GM12874 (cell line): ENCODE results near the gene HIRIP3.

Experiments
- CTCF ChIP-seq: IDR thresholded peaks from 2 replicates; pipeline ENCODE4 v1.5.1; 2011; ENCODE audit warnings: low read depth, mild to moderate bottlenecking, control low read depth, low read length, moderate library complexity; ENCODE audit not compliant: insufficient read depth

Gene HIRIP3

GRCh38 chr16:29995324-29995910 is at the start of gene HIRIP3:
Gene HIRIP3, minus strand, starts transcription at chr16:29995617. Its CDS starts 12 bp downstream, at chr16:29995605.
- TF ChIP-seq CTCF, result no peak

- TF ChIP-seq CTCF, result peak; percentile 26; the same call in 1 of the 2 replicates
Measured at GRCh38 chr16:30041841-30042240, 46.4 kb upstream of the HIRIP3 start.

- no peak for TF ChIP-seq CTCF
Measured at GRCh38 chr16:30040221-30040620, 44.8 kb upstream of the HIRIP3 start.

- no peak for TF ChIP-seq CTCF
Measured at GRCh38 chr16:30033270-30033669, 37.9 kb upstream of the HIRIP3 start.

- TF ChIP-seq CTCF, result peak; percentile 83
Measured at GRCh38 chr16:30032083-30032819, 36.8 kb upstream of the HIRIP3 start.

GRCh38 chr16:30031477-30031918 is 36.1 kb upstream of the HIRIP3 start:
- no peak for TF ChIP-seq CTCF

GRCh38 chr16:30030841-30031413 is 35.5 kb upstream of the HIRIP3 start, which contains the start of gene TLCD3B:
Gene TLCD3B, minus strand, starts transcription at chr16:30031271. Its CDS starts 744 bp downstream, at chr16:30030527.
- TF ChIP-seq CTCF, result no peak
